HG02623 (cell line): Measurements from ENCODE around the gene LGALS1.

Experiments used
- ATAC-seq: cut with Tn5 transposase; IDR thresholded peaks from one replicate; pipeline ENCODE4 v1.9.1; 2021; ENCODE audit warnings: moderate library complexity; ENCODE audit not compliant: unreplicated experiment

LGALS1 gene

GRCh38 chr22:37674951-37675929, at the start of gene LGALS1:
LGALS1 (plus strand) TSS chr22:37675636; CDS start chr22:37675703, 67 bp downstream.
- ATAC-seq = no peak

- no peak for ATAC-seq
Measured at GRCh38 chr22:37625737-37626136, 49.7 kb upstream of the LGALS1 start.

GRCh38 chr22:37626144-37626543, 49.3 kb upstream of the LGALS1 start:
- ATAC-seq = no peak

- ATAC-seq = no peak
Measured at GRCh38 chr22:37626556-37627075, 48.8 kb upstream of the LGALS1 start.

- ATAC-seq = no peak
Measured at GRCh38 chr22:37627121-37627520, 48.3 kb upstream of the LGALS1 start.

- no peak for ATAC-seq
Measured at GRCh38 chr22:37627545-37627944, 47.9 kb upstream of the LGALS1 start.

- ATAC-seq = no peak
Measured at GRCh38 chr22:37628830-37629229, 46.6 kb upstream of the LGALS1 start.

GRCh38 chr22:37629928-37630327, 45.5 kb upstream of the LGALS1 start:
- no peak for ATAC-seq

GRCh38 chr22:37630839-37631435, 44.5 kb upstream of the LGALS1 start:
- ATAC-seq = no peak

GRCh38 chr22:37631448-37632173, 43.8 kb upstream of the LGALS1 start:
- ATAC-seq = no peak

- ATAC-seq = peak; percentile 7
Measured at GRCh38 chr22:37632174-37633088, 43.0 kb upstream of the LGALS1 start.

- peak; percentile 54 for ATAC-seq
Measured at GRCh38 chr22:37633089-37633624, 42.3 kb upstream of the LGALS1 start.

GRCh38 chr22:37633625-37634416, 41.6 kb upstream of the LGALS1 start:
- ATAC-seq = peak; percentile 48

- no peak for ATAC-seq
Measured at GRCh38 chr22:37634417-37634924, 41.0 kb upstream of the LGALS1 start.

GRCh38 chr22:37635157-37635556, 40.3 kb upstream of the LGALS1 start:
- ATAC-seq = no peak

- no peak for ATAC-seq
Measured at GRCh38 chr22:37636186-37636948, 39.1 kb upstream of the LGALS1 start.

- no peak for ATAC-seq
Measured at GRCh38 chr22:37636949-37637273, 38.5 kb upstream of the LGALS1 start.

GRCh38 chr22:37638391-37639069, 36.9 kb upstream of the LGALS1 start:
- no peak for ATAC-seq
